ENCODE data around the gene ZNF689. TPM values are rescaled to one million over a fixed set of nuclear protein-coding genes. Genes with fewer than 3 reads are reported as not detected.
A peak's percentile ranks its signal among the peaks of the same experiment; 100 is the strongest.

The ZNF689 gene
- total RNA-seq, 1 donor from 2014 or later: 24.5 TPM

DNA sequence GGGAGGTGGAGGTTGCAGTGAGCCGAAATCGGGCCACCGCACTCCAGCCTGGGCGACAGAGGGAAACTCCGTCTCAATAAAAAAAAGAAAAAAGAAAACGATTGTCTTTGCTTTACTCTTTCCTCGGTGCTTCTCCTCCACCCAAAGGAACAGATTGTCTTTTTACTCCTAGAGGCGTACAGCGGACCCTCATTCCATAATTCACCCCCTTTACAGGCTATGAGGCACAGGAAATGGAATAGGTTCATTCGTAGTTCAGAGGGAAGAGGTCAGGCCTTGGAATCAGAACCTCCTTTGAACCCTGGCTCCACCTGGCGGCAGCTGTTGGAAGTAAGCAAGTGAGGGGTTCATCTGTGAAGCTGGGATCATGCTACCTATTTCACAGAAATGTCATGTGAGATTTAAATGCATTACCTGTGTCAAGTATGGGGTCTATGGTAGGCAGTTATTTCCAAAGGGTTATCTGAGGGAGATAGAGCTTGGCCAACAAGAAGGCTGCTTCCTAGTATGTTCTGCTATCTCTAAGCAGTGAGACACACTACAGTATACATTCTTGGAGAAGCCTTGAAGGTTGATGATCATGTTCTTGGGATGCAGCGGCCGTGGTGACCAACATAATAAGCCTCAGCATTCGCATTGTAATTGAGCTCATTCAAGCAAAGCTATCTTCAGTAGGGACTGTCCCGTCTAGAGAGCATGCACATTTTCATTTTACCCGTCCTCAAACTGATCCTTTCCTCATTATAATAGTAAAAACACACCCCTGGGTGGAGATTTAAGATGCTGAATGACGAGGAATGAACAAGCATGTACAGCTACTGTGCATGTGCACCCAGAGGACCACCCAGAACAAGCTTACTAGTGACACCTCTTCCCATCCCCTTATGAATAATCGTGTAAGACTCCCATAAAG, 18.7 kb upstream of the ZNF689 start:
- Mint-ChIP-seq H3K4me3 (ENCODE audit: low read depth) (no peak overlapping the region), H3K36me3 (ENCODE audit: insufficient read depth) (no peaks in the 10 kb centered on the region), H3K27ac (no peak overlapping the region), H3K27me3 (no peaks in the 10 kb centered on the region), H3K9me3 (ENCODE audit: low read depth) (no peaks in the 10 kb centered on the region), H3K4me1 (ENCODE audit: low read depth) (peaks cover 2% of the 10 kb centered on the region)
- TF ChIP-seq CTCF (IDR thresholded peaks at IDR 0.05; ENCODE audit: unreplicated experiment): peak; percentile 92
- peak; percentile 88 for DNase-seq (ENCODE audit: low spot score, unreplicated experiment)

- H3K4me1 Mint-ChIP-seq (ENCODE audit: low read depth): peaks cover 14% of the 10 kb centered on the region
- no peaks in the 10 kb centered on the region for H3K36me3 Mint-ChIP-seq (ENCODE audit: insufficient read depth)
- TF ChIP-seq CTCF (IDR thresholded peaks at IDR 0.05; ENCODE audit: unreplicated experiment): no peak
- H3K9me3 Mint-ChIP-seq (ENCODE audit: low read depth): no peaks in the 10 kb centered on the region
- DNase-seq (ENCODE audit: low spot score, unreplicated experiment): no peak
- H3K27me3 Mint-ChIP-seq: peaks cover 2% of the 10 kb centered on the region
- no peak overlapping the region for H3K4me3 Mint-ChIP-seq (ENCODE audit: low read depth)
- H3K27ac Mint-ChIP-seq: no peak overlapping the region
Observed at GRCh38 chr16:30626236-30626635, 16.0 kb upstream of the ZNF689 start.

DNA sequence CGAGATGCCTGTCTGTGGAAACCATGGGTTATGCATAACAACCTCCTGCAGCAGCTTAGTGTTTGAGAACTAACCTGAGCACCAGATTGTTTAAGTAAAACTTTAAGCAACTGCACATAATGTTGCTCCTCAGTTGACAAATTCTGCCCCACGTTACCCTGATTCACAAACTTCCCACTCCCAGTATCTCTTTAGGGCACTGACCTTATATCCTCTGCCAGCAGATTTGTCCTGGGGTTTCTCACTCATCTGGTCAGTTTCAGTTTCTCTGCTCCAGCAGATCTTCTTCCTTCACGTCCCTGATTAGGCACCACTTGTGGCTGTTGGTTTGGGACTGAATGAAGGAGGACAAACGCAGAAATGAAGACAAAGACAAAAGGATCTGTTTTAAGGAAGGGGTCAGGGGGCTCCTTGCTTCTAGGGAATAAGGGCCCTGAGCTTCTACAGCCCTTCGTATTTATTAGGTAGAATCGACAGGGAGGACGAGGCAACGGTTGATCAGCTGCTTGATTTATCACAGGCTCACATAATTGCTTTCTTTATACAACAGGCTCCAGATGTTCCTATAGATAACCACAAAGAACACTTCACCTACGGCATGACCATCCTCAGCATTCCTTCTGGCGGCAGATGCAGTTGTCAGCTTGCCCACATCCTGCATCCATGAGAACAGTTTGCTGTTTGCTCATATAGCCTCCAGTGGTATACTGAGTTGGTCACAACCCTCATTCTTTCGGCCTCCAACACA, 13.5 kb upstream of the ZNF689 start:
- peaks cover 21% of the 10 kb centered on the region for H3K4me1 Mint-ChIP-seq (ENCODE audit: low read depth)
- no peak overlapping the region for H3K4me3 Mint-ChIP-seq (ENCODE audit: low read depth)
- H3K36me3 Mint-ChIP-seq (ENCODE audit: insufficient read depth): no peaks in the 10 kb centered on the region
- no peak for TF ChIP-seq CTCF (IDR thresholded peaks at IDR 0.05; ENCODE audit: unreplicated experiment)
- H3K27me3 Mint-ChIP-seq: peaks cover 2% of the 10 kb centered on the region
- H3K27ac Mint-ChIP-seq: no peak overlapping the region
- no peak for DNase-seq (ENCODE audit: low spot score, unreplicated experiment)
- H3K9me3 Mint-ChIP-seq (ENCODE audit: low read depth): peaks cover 2% of the 10 kb centered on the region

GRCh38 chr16:30622455-30623032, 12.4 kb upstream of the ZNF689 start:
- no peak for TF ChIP-seq CTCF (IDR thresholded peaks at IDR 0.05; ENCODE audit: unreplicated experiment)
- Mint-ChIP-seq H3K27ac (no peak overlapping the region), H3K4me1 (ENCODE audit: low read depth) (peaks cover 19% of the 10 kb centered on the region), H3K9me3 (ENCODE audit: low read depth) (peaks cover 3% of the 10 kb centered on the region), H3K4me3 (ENCODE audit: low read depth) (no peak overlapping the region), H3K27me3 (peaks cover 2% of the 10 kb centered on the region), H3K36me3 (ENCODE audit: insufficient read depth) (no peaks in the 10 kb centered on the region)
- no peak for DNase-seq (ENCODE audit: low spot score, unreplicated experiment)

GRCh38 chr16:30621765-30622164, 11.6 kb upstream of the ZNF689 start:
- H3K27ac Mint-ChIP-seq: no peak overlapping the region
- H3K27me3 Mint-ChIP-seq: peaks cover 2% of the 10 kb centered on the region
- H3K4me3 Mint-ChIP-seq (ENCODE audit: low read depth): no peak overlapping the region
- no peaks in the 10 kb centered on the region for H3K36me3 Mint-ChIP-seq (ENCODE audit: insufficient read depth)
- H3K4me1 Mint-ChIP-seq (ENCODE audit: low read depth): peaks cover 19% of the 10 kb centered on the region
- H3K9me3 Mint-ChIP-seq (ENCODE audit: low read depth): peaks cover 3% of the 10 kb centered on the region
- TF ChIP-seq CTCF (IDR thresholded peaks at IDR 0.05; ENCODE audit: unreplicated experiment): no peak
- no peak for DNase-seq (ENCODE audit: low spot score, unreplicated experiment)

Measured in progenitor cell of endocrine pancreas (in vitro differentiated cells).